Stimulated activated CD8-positive, alpha-beta memory T cell treated with anti-CD3 and anti-CD28 coated beads, Interleukin-15, amount 100 ng/mL, for 24 hours (primary cell): ENCODE results near the gene DOCK1.

Experiments used
- DNase-seq: peaks from one replicate; pipeline ENCODE4 v3.0.0-alpha.2; 2020; ENCODE audit warnings: low read depth

The DOCK1 gene

DNA sequence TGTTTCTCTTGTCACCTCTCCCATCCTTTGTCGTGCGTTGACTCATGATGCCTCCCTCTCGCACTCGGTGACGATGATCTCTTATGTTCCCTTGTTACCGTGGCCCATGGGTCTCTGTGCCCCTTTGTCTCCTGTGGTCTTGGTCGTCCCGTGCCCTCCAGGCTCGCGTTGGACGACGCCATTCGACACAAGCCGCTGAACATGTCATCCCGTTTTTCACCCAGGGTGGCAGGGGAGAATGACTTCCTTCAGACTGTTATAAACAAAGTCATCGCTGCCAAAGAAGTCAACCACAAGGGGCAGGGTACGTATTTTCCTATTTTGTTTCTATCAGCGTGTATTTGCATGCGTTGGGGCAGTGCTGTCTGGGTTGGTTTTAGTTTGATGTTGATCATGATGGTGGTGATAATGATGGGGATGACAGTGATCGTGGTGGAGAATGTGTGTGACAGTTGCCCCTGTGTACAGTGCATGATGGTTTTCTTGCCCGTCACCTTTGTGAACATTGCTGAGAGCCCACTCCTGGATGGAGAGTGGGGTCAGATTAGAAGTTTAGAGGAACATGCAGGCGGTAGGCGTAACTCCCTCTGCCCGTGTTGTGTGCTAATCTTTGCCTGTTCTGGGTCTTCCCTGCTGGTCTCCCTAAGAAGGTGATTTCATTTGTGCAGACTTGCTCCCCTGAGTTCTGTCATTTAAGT lies 107.0 kb downstream of the DOCK1 start:
- no peak for DNase-seq

DNA sequence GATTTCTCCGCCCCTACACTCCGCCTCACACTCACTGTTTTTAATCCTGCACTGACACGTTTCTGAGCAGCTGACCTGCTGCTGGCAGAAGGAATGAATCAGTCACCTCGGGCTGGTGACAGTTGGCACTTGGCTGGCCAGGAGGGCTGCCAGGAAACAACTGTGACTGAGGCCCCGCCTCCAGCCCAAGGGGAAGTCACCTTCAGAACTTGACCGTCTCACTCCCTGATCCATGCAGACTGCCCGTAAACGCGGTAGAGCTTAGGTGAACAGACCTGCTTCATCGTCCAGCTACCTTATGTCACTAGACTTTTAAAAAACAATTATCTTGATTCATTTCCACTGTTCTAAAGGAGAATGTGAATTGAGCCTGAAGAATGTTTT lies 107.5 kb downstream of the DOCK1 start:
- DNase-seq: no peak

DNA sequence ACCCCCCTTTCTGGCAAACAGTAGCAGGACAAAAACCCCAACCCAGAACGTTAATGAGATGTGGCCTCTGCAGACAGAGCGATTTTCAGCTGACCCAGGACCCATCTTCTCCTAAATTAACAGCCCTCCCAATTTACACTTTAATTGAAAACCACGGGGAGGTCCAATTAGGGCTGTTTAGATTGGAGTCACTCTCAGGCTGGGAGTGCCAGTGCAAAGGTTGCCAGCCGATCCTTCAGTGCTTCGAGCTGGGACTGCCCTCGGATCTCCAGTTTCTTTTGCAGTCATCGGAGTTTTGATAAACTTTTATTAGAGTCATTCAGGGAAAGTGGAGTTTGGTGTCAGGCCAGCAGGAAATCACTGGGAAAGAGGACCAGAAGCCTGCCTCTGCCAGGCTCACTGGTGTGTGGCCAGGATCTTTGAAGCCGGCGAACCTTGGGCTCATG lies 108.0 kb downstream of the DOCK1 start:
- DNase-seq: no peak

DNA sequence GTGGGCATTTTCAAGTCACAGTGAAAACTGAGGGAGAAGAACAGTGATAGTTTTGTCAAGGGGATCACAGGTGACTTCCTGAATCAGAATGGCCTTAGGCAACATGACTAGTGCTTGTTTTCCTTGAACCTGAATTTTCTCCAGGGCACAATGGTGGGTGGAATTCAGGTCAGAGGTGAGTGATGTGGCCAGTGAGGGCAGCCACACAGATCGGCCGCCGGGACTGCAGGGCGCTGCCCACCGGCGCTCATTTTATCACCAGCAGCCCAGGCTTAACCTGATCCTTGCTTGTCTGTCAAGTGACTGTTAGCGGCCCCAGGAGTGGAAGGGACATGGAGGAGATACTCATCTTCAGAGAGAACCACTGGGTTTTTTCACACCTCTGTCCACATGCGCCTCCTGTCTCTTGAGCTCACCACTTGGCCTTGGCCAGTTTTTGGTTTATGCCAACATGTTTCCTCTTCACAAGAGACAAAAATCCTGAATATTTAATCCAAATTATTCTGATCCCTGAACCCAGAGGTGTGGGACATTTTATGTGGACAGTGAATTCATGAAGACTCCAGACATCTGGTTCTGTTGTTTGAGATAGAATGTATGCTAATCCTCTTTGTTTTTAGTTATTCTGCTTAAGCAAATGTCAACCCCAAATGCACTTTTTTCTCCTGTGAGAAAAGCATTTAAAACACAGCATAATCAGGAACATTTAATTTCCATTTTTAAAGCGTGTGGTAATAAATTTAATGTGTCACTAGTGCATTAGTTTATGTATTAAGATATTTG lies 108.7 kb downstream of the DOCK1 start:
- no peak for DNase-seq

- DNase-seq: no peak
Measured at GRCh38 chr10:127014671-127015070, 109.4 kb downstream of the DOCK1 start.

- no peak for DNase-seq
Measured at GRCh38 chr10:127015373-127015772, 110.1 kb downstream of the DOCK1 start.

DNA sequence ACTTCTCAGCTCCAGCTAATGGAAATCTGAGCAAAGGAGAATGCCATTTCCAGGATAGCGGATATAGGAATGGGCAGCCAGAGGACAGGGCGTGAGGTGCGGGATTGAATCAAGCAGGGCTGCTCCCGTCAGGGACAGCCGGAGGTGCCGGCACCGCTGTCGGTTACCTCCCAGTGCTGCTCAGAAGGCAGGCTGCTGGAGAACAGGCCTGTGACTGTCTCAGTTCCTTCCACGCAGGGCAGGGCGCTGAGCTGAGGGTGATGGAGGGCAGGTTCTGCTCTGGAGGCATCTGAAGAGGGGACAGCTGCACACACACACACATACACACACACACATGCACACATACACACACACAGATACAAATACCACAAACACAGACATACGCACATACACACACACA lies 111.1 kb downstream of the DOCK1 start:
- no peak for DNase-seq

DNA sequence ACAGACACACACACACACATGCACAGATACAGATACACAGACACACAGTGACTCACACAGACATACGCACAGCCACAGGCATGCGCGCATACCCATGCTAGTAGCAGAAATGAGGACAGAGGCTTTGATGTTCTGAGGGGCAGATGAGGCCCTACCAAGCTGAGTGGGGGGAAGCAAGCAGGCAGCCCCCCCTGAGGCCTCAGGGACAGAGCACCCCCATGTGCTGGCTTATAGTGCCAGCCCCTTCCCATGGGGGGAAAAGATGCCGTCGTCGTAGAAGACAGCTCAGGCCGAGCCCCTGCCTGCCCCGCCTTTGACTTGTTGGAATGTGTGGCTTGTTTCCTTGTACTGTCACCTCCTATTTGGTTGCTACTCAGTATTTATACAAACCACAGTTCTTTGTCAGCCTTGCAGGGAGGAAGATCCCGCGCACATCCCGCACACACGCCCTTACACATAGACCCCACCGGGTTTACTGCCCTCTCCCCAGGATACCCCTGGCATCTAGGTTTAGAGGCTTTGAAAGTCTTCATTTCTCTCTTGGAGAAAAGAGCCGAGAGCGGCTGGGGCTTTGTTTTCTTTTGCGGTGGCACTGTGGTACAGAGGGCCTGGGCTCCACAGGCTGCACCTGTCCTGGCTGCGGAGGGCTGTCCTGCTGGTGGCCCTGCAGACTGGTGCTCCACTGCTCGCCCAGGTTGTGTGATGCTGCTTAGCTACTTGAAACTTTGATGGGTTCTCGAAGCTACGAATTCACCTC lies 112.5 kb downstream of the DOCK1 start:
- no peak for DNase-seq

- no peak for DNase-seq
Measured at GRCh38 chr10:127018298-127018650, 113.0 kb downstream of the DOCK1 start.

DNA sequence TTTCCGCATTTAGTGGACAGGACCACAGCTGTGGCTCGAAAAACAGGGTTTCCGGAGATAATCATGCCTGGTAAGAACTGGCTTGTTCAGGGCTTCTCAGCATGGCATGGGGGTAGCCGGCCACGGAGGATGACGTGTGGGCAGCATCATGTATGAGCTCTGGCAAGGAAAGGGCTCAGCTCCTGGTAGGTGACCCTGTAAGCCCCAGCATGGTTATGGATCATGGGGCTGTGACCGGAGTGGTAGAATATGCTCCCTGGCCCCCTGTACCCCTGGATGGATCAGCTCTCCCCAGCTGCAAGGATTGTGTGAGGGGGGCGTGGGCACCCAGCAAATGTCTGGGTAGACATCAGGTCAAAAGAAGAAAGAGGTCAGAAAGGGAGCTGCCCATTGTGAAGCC lies 113.5 kb downstream of the DOCK1 start:
- no peak for DNase-seq

GRCh38 chr10:127020260-127020659 lies 115.0 kb downstream of the DOCK1 start:
- DNase-seq: no peak

DNA sequence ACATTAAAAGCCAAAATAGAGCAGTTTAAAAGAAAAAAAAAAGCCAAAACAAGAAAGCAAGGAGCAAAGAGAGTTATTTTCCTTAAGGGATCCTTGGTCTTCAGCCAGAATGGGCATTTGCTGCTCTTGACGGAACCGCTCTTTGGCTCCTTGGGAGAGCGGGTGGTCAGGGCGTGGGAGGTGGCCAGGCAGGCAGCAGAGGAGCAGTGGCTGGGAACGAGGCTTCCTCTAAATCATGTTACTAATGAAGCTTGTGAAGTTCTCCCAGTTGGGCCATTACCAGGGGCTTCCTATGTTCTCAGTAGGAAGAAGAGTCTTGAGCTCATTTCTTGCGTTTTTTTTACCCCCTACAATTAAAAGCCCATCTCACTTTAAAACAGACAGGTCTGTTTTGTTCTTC lies 116.6 kb downstream of the DOCK1 start:
- DNase-seq: no peak

GRCh38 chr10:127024685-127025435 lies 119.6 kb downstream of the DOCK1 start:
- DNase-seq: no peak

- no peak for DNase-seq
Measured at GRCh38 chr10:127027786-127028185, 122.6 kb downstream of the DOCK1 start.

GRCh38 chr10:127028556-127028955 lies 123.3 kb downstream of the DOCK1 start:
- no peak for DNase-seq

GRCh38 chr10:127029061-127029460 lies 123.8 kb downstream of the DOCK1 start:
- no peak for DNase-seq

DNA sequence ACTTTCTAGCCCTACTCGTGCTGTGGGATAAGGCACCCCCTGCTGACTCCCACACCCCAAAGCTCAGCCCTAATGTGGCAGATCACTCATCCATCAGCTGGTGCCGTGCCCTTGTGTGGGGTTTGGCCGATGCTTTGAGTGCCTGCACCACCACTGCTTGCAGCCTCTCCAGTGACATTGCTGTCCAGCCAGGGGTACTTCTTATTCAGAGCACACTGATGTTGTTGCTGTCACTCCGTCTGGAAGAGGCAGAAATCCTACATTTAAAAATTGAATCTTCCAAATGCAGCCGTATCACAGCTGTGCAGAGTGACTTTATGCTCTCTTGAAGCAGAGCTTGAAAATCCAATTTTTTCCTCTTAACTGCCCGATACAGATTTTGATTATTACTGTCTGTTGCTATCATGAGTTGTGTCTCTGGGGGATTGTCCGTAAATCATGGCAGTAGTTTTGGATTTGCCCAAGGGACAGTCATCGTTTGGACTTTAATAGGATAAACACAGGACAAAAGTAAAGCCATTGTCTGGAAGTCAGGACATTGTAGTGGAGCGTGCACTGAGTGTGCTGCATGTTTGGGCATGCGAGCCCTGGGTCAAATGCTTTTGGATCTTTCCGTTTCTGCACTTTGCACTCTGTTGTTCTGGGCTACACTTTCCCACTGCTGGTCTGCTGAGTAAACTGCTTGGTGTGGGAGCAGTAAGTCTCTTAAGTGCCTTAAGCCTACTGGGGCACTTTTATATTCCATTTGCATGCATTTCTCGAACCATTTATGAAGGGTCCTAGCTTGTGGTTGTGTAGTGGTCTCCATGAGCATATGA lies 128.2 kb downstream of the DOCK1 start:
- no peak for DNase-seq

GRCh38 chr10:127034034-127034633 lies 128.9 kb downstream of the DOCK1 start:
- no peak for DNase-seq

- no peak for DNase-seq
Measured at GRCh38 chr10:127034790-127035189, 129.6 kb downstream of the DOCK1 start.

- no peak for DNase-seq
Measured at GRCh38 chr10:127035827-127036226, 130.6 kb downstream of the DOCK1 start.

- DNase-seq: no peak
Measured at GRCh38 chr10:127036987-127037386, 131.8 kb downstream of the DOCK1 start.
